IMR-90 (cell line): ENCODE measurements around the gene WWP2. TPM values are rescaled to one million over a fixed set of nuclear protein-coding genes. Genes with fewer than 3 reads are reported as not detected.

Experiments used
- ATAC-seq: fragments of 200-7000 bp; cut with Tn5 transposase; 2 replicates; pipeline ENCODE4 v1.9.1; 2020; ENCODE audit warnings: low read depth, mild to moderate bottlenecking, moderate library complexity
- BruUV-seq: library from RNA; stranded (reverse); fragments of 400-500 nt; replicated peaks from 2 replicates; lab custom pipeline; 2021; lab: Mats Ljungman, UMichigan
- CTCF ChIA-PET: fragments of 300-600 bp; formaldehyde crosslinking; extraction: SDS; loops from one replicate; lab custom pipeline; 2021; ENCODE audit warnings: antibody characterized with exemption; lab: Yijun Ruan, JAX
- POLR2A ChIA-PET: fragments of 300-600 bp; sonication (Branson Sonifier 250); formaldehyde crosslinking; loops from one replicate; lab custom pipeline; 2022; ENCODE audit warnings: antibody characterized with exemption; ENCODE audit not compliant: unreplicated experiment; lab: Charles Lee
- DNase-seq: peaks from one replicate; pipeline ENCODE4 v3.0.0; 2013
- H2AFZ ChIP-seq: replicated peaks from 2 replicates; pipeline ENCODE3; 2013; ENCODE audit warnings: low read length, mild to moderate bottlenecking; ENCODE audit not compliant: poor library complexity
- H2AK5ac ChIP-seq: 2 replicates; pipeline ENCODE4 v1.6.1; 2013; ENCODE audit warnings: low read depth, low read length, inconsistent platforms
- H2AK9ac ChIP-seq: replicated peaks from 2 replicates; pipeline ENCODE3; 2013; ENCODE audit warnings: mild to moderate bottlenecking, low read depth, low read length, moderate library complexity; ENCODE audit not compliant: poor library complexity
- H2BK120ac ChIP-seq: 2 replicates; pipeline ENCODE4 v1.6.1; 2013; ENCODE audit warnings: low read depth, low read length, inconsistent platforms
- H2BK15ac ChIP-seq: 3 replicates; pipeline ENCODE4 v1.6.1; 2013; ENCODE audit warnings: low read depth, low read length, inconsistent platforms
- H2BK20ac ChIP-seq: 2 replicates; pipeline ENCODE4 v1.6.1; 2013; ENCODE audit warnings: low read depth, mild to moderate bottlenecking, inconsistent platforms, low read length, moderate library complexity
- H2BK5ac ChIP-seq: 2 replicates; pipeline ENCODE4 v1.6.1; 2013; ENCODE audit warnings: mild to moderate bottlenecking, low read depth, low read length, inconsistent platforms; ENCODE audit not compliant: poor library complexity, severe bottlenecking
- H3K14ac ChIP-seq: replicated peaks from 2 replicates; pipeline ENCODE4 v1.6.1; 2013; ENCODE audit warnings: low read depth, low read length, inconsistent platforms
- H3K18ac ChIP-seq: 2 replicates; pipeline ENCODE4 v1.6.1; 2013; ENCODE audit warnings: low read depth, low read length, control low read depth
- H3K23ac ChIP-seq: 2 replicates; pipeline ENCODE4 v1.6.1; 2013; ENCODE audit warnings: low read depth, low read length, inconsistent platforms
- H3K27ac ChIP-seq: 2 replicates; pipeline ENCODE4 v1.5.1; 2013; ENCODE audit warnings: mild to moderate bottlenecking, control low read depth, low read length; ENCODE audit not compliant: insufficient read depth
- H3K27me3 ChIP-seq: 2 replicates; pipeline ENCODE4 v1.6.1; 2013; ENCODE audit warnings: low read length; ENCODE audit not compliant: control insufficient read depth, insufficient read depth
- H3K36me3 ChIP-seq: 2 replicates; pipeline ENCODE4 v1.6.1; 2013; ENCODE audit warnings: low read length, mixed read lengths; ENCODE audit not compliant: control insufficient read depth, insufficient read depth
- H3K4ac ChIP-seq: 2 replicates; pipeline ENCODE4 v1.6.1; 2013; ENCODE audit warnings: low read depth, low read length, inconsistent platforms
- H3K4me1 ChIP-seq: 2 replicates; pipeline ENCODE4 v1.6.1; 2013; ENCODE audit warnings: low read length, mixed read lengths; ENCODE audit not compliant: control insufficient read depth, insufficient read depth
- H3K4me2 ChIP-seq: 2 replicates; pipeline ENCODE4 v1.6.1; 2013; ENCODE audit warnings: low read depth, mild to moderate bottlenecking, control low read depth, low read length, moderate library complexity
- H3K4me3 ChIP-seq: 2 replicates; pipeline ENCODE4 v1.5.1; 2013; ENCODE audit warnings: low read depth, mild to moderate bottlenecking, control low read depth, low read length, moderate library complexity; ENCODE audit not compliant: insufficient read depth
- H3K56ac ChIP-seq: 2 replicates; pipeline ENCODE4 v1.6.1; 2013; ENCODE audit warnings: low read length, inconsistent platforms; ENCODE audit not compliant: insufficient read depth; ENCODE audit errors: extremely low read depth
- H3K79me1 ChIP-seq, 2 experiments: 2 replicates each; pipeline ENCODE4 v1.6.1; 2013; ENCODE audit warnings: low read length in 2 of 2, inconsistent platforms in 1 of 2, low read depth in 1 of 2
- H3K9ac ChIP-seq: 2 replicates; pipeline ENCODE4 v1.6.1; 2013; ENCODE audit warnings: low read depth, low read length, control low read depth
- H3K9me1 ChIP-seq: 2 replicates; pipeline ENCODE4 v1.6.1; 2013; ENCODE audit warnings: low read length, inconsistent platforms; ENCODE audit not compliant: insufficient read depth
- H3K9me3 ChIP-seq: 2 replicates; pipeline ENCODE4 v1.6.1; 2013; ENCODE audit warnings: low read length; ENCODE audit not compliant: control insufficient read depth, insufficient read depth
- H4K20me1 ChIP-seq: 2 replicates; pipeline ENCODE4 v1.6.1; 2013; ENCODE audit warnings: low read length, inconsistent platforms; ENCODE audit not compliant: insufficient read depth
- H4K5ac ChIP-seq: 2 replicates; pipeline ENCODE4 v1.6.1; 2013; ENCODE audit warnings: mild to moderate bottlenecking, low read depth, low read length, control low read depth
- H4K8ac ChIP-seq, 2 experiments: 2 replicates each; pipeline ENCODE4 v1.6.1; 2013; ENCODE audit warnings: low read depth in 2 of 2, low read length in 2 of 2, control low read depth in 1 of 2, inconsistent platforms in 1 of 2
- H4K91ac ChIP-seq: 2 replicates; pipeline ENCODE4 v1.6.1; 2013; ENCODE audit warnings: low read depth, low read length, inconsistent platforms; ENCODE audit not compliant: insufficient read depth
- BHLHE40 ChIP-seq: fragments of 150-350 bp; IDR thresholded peaks from 2 replicates; pipeline ENCODE4 v1.6.1; 2016; ENCODE audit warnings: mild to moderate bottlenecking, low read depth, low read length
- CEBPB ChIP-seq: IDR thresholded peaks from 2 replicates; pipeline ENCODE4 v1.6.1; 2012; ENCODE audit warnings: low read depth, low read length, improper control_type of control experiment
- CHD1 ChIP-seq: IDR thresholded peaks from 2 replicates; pipeline ENCODE4 v1.6.1; 2012; ENCODE audit warnings: low read depth, low read length, improper control_type of control experiment
- ELK1 ChIP-seq: fragments of 150-350 bp; IDR thresholded peaks from 2 replicates; pipeline ENCODE4 v1.6.1; 2016; ENCODE audit warnings: low read depth, mild to moderate bottlenecking, low read length, moderate library complexity, borderline replicate concordance
- FOS ChIP-seq: fragments of 150-350 bp; IDR thresholded peaks from 2 replicates; pipeline ENCODE4 v1.6.1; 2016; ENCODE audit warnings: low read depth, low read length
- MAFK ChIP-seq: IDR thresholded peaks from 2 replicates; pipeline ENCODE4 v1.6.1; 2012; ENCODE audit warnings: low read depth, low read length, improper control_type of control experiment
- MAZ ChIP-seq: IDR thresholded peaks from 2 replicates; pipeline ENCODE4 v1.6.1; 2012; ENCODE audit warnings: low read depth, mild to moderate bottlenecking, low read length, improper control_type of control experiment, moderate library complexity, borderline replicate concordance
- MXI1 ChIP-seq: IDR thresholded peaks from 2 replicates; pipeline ENCODE4 v1.6.1; 2012; ENCODE audit warnings: low read depth, mild to moderate bottlenecking, low read length, moderate library complexity, borderline replicate concordance
- NFE2L2 ChIP-seq: fragments of 150-350 bp; IDR thresholded peaks from 2 replicates; pipeline ENCODE4 v1.6.1; 2016; ENCODE audit warnings: low read depth, mild to moderate bottlenecking, low read length
- POLR2A ChIP-seq: IDR thresholded peaks from 2 replicates; pipeline ENCODE4 v1.6.1; 2012; ENCODE audit warnings: mild to moderate bottlenecking, low read depth, low read length
- RAD21 ChIP-seq: IDR thresholded peaks from 2 replicates; pipeline ENCODE4 v1.6.1; 2012; ENCODE audit warnings: low read length, improper control_type of control experiment
- RCOR1 ChIP-seq: IDR thresholded peaks from 2 replicates; pipeline ENCODE4 v1.6.1; 2012; ENCODE audit warnings: mild to moderate bottlenecking, low read length, improper control_type of control experiment; ENCODE audit not compliant: insufficient replicate concordance
- RFX5 ChIP-seq: IDR thresholded peaks from 2 replicates; pipeline ENCODE4 v1.8.0; 2012; ENCODE audit warnings: low read depth, mild to moderate bottlenecking, low read length, moderate library complexity
- SMC3 ChIP-seq: fragments of 150-350 bp; IDR thresholded peaks from 2 replicates; pipeline ENCODE4 v1.6.1; 2016; ENCODE audit warnings: low read depth, mild to moderate bottlenecking, antibody characterized with exemption, low read length, moderate library complexity
- USF2 ChIP-seq: fragments of 150-350 bp; IDR thresholded peaks from 2 replicates; pipeline ENCODE4 v1.6.1; 2017; ENCODE audit warnings: mild to moderate bottlenecking, antibody characterized with exemption, low read length, low read depth
- WGBS, 2 experiments: methylation state at CpG; one replicate each; pipeline versions ENCODE4 v1.1.5 to v1.1.7; 2013; ENCODE audit warnings: missing lambda C conversion rate in 2 of 2; ENCODE audit not compliant: insufficient read length in 1 of 2; ENCODE audit errors: extremely low coverage in 2 of 2; 5-methylcytosine and 5-hydroxymethylcytosine counted together
- dilution Hi-C: fragments of 300-500 bp; cut with HindIII; formaldehyde crosslinking; loops from one replicate; pipeline ENCODE4 v1.14.3; 2018; ENCODE audit warnings: low sequenced_read_pairs; ENCODE audit not compliant: unreplicated experiment
- in situ Hi-C: fragments of 300-500 bp; cut with MboI; formaldehyde crosslinking; loops from 3 replicates; pipeline ENCODE4 v1.14.3; 2019; ENCODE audit warnings: low sequenced_read_pairs, inconsistent platforms, mixed read lengths
- intact Hi-C: fragments of 100-400 bp; cut with micrococcal nuclease; formaldehyde crosslinking; loops from 2 replicates; pipeline ENCODE4 v1.10.0; 2022
- polyA plus RNA-seq, 3 experiments: library from polyadenylated mRNA; depleted of rRNA; stranded (reverse); fragments of >200 nt; gene quantifications; 2 replicates each; pipeline ENCODE4 v1.2.3, GENCODE V29; 2012; ENCODE audit warnings: low replicate concordance in 1 of 3
- total RNA-seq: library from RNA; depleted of rRNA; stranded (reverse); fragments of >200 nt; gene quantifications from 2 replicates; pipeline ENCODE4 v1.2.3, GENCODE V29; 2012

WWP2 gene
- total and polyA plus RNA-seq, 2 of the 4 experiments (the other 2 are of a cell fraction) = 12.7 to 13.7 TPM

- Histone ChIP-seq H4K5ac (0 out of 2 replicates have a peak overlapping the region, but pooled peaks have one; percentile 4), H3K79me1 (no peaks in the 10 kb centered on the region), H4K91ac (peak overlapping the region; percentile 84), H4K8ac (peak overlapping the region in 1 of 2 experiments; percentile 71; a peak in 3 of 4 replicates), H2BK120ac (peak overlapping the region; percentile 70), H3K4me3 (peak overlapping the region; percentile 47; the same call in 1 of the 2 replicates), H3K36me3 (no peaks in the 10 kb centered on the region), H3K4ac (peak overlapping the region; percentile 81), H3K9me1 (peaks cover 3% of the 10 kb centered on the region), H3K4me1 (peaks cover 11% of the 10 kb centered on the region), H2BK20ac (peak overlapping the region; percentile 97), H2BK5ac (peak overlapping the region; percentile 94), H2BK15ac (peak overlapping the region; percentile 96; the same call in 2 of the 3 replicates), H2AFZ (peak overlapping the region; percentile 87), H2AK5ac (peak overlapping the region; percentile 65; the same call in 1 of the 2 replicates), H3K27ac (peak overlapping the region; percentile 73), H3K23ac (peak overlapping the region; percentile 96; the same call in 1 of the 2 replicates), H3K9ac (peak overlapping the region; percentile 70; the same call in 1 of the 2 replicates), H3K27me3 (no peaks in the 10 kb centered on the region), H3K4me2 (peak overlapping the region; percentile 85), H3K18ac (peak overlapping the region; percentile 14), H2AK9ac (peak overlapping the region; percentile 79), H3K56ac (peak overlapping the region; percentile 91), H4K20me1 (no peaks in the 10 kb centered on the region), H3K9me3 (no peaks in the 10 kb centered on the region), H3K14ac (peak overlapping the region; percentile 63; the same call in 1 of the 2 replicates)
- ChIA-PET POLR2A (no interaction called here), CTCF (interaction anchor here (1.0 to 1.2 kb wide), 2 partner anchors 12 to 13 kb away, joined by 3 read pairs; no protein-coding TSS in a partner anchor)
- intact Hi-C loops (loop anchor here (5.0 kb wide), 2 partner anchors 35 to 55 kb away; no protein-coding TSS in a partner anchor), in situ Hi-C loops (no loop called here), dilution Hi-C loops (no loop called here)
- peak; percentile 99 for DNase-seq
- no TSS peak for BruUV-seq
- 21% methylated on average over 19 of the region's 20 CpGs; no CpG with 5 or more reads in 1 of the 2 experiments for WGBS, 2 experiments
- peak; percentile 99 for ATAC-seq
- TF ChIP-seq RAD21 = no peak
- no peak for TF ChIP-seq RFX5
- TF ChIP-seq POLR2A = no peak
- TF ChIP-seq BHLHE40 = peak; percentile 90
- peak; percentile 57; the same call in 1 of the 2 replicates for TF ChIP-seq FOS
- TF ChIP-seq MAZ = peak; percentile 50; the same call in 1 of the 2 replicates
- TF ChIP-seq USF2 = peak; percentile 89
- TF ChIP-seq ELK1 = no peak
- peak; percentile 50 for TF ChIP-seq MAFK
- no peak for TF ChIP-seq CHD1
- TF ChIP-seq NFE2L2 = peak; percentile 18; the same call in 1 of the 2 replicates
- peak; percentile 14; the same call in 1 of the 2 replicates for TF ChIP-seq CEBPB
- TF ChIP-seq MXI1 = peak; percentile 95
- no peak for TF ChIP-seq SMC3
- TF ChIP-seq RCOR1 = peak; percentile 22
Measured at GRCh38 chr16:69917739-69918138, 155.6 kb downstream of the WWP2 start.
